H9 (cell line): ENCODE measurements around the gene DLG2. TPM values are rescaled to one million over a fixed set of nuclear protein-coding genes. Genes with fewer than 3 reads are reported as not detected.

Source experiments
- DNase-seq: peaks from one replicate; pipeline ENCODE4 v3.0.0-alpha.2; 2017
- H2AFZ ChIP-seq: one replicate; pipeline ENCODE4 v1.6.1; 2013; ENCODE audit warnings: mild to moderate bottlenecking, low read length, control low read depth, moderate library complexity
- H2AK5ac ChIP-seq: 2 replicates; pipeline ENCODE4 v1.6.1; 2013; ENCODE audit warnings: low read length, control low read depth, mixed read lengths; ENCODE audit not compliant: insufficient read length
- H2BK120ac ChIP-seq: one replicate; pipeline ENCODE4 v1.6.1; 2013; ENCODE audit warnings: low read depth, mild to moderate bottlenecking, low read length, control low read depth, inconsistent platforms; ENCODE audit not compliant: poor library complexity, severe bottlenecking
- H2BK12ac ChIP-seq: 2 replicates; pipeline ENCODE4 v1.6.1; 2013; ENCODE audit warnings: low read length, control low read depth, mixed read lengths, low read depth; ENCODE audit not compliant: insufficient read length
- H2BK15ac ChIP-seq: 2 replicates; pipeline ENCODE4 v1.6.1; 2013; ENCODE audit warnings: low read depth, low read length, control low read depth
- H2BK20ac ChIP-seq: one replicate; pipeline ENCODE4 v1.6.1; 2013; ENCODE audit warnings: low read depth, mild to moderate bottlenecking, low read length, control low read depth, inconsistent platforms; ENCODE audit not compliant: poor library complexity, severe bottlenecking
- H2BK5ac ChIP-seq: 2 replicates; pipeline ENCODE4 v1.6.1; 2013; ENCODE audit warnings: low read length, control low read depth, mixed read lengths; ENCODE audit not compliant: insufficient read length
- H3K14ac ChIP-seq: 2 replicates; pipeline ENCODE4 v1.6.1; 2013; ENCODE audit warnings: low read length, control low read depth; ENCODE audit not compliant: insufficient read depth
- H3K18ac ChIP-seq: 2 replicates; pipeline ENCODE4 v1.6.1; 2013; ENCODE audit warnings: low read depth, mild to moderate bottlenecking, mixed read lengths, low read length, control low read depth; ENCODE audit not compliant: insufficient read length
- H3K23ac ChIP-seq: 2 replicates; pipeline ENCODE4 v1.6.1; 2013; ENCODE audit warnings: low read length, control low read depth, mixed read lengths, low read depth; ENCODE audit not compliant: insufficient read length
- H3K23me2 ChIP-seq: 2 replicates; pipeline ENCODE4 v1.6.1; 2013; ENCODE audit warnings: low read depth, mild to moderate bottlenecking, mixed read lengths, low read length, control low read depth; ENCODE audit not compliant: insufficient read length, poor library complexity, severe bottlenecking
- H3K27ac ChIP-seq: 2 replicates; pipeline ENCODE4 v1.5.1; 2013; ENCODE audit warnings: low read length, control low read depth, mixed read lengths, low read depth; ENCODE audit not compliant: insufficient read length
- H3K27me3 ChIP-seq: 2 replicates; pipeline ENCODE4 v1.6.1; 2013; ENCODE audit warnings: low read length, control low read depth, inconsistent platforms; ENCODE audit not compliant: insufficient read depth
- H3K4ac ChIP-seq: 2 replicates; pipeline ENCODE4 v1.6.1; 2013; ENCODE audit warnings: low read depth, mild to moderate bottlenecking, control low read depth, inconsistent platforms, low read length, moderate library complexity
- H3K4me1 ChIP-seq: 2 replicates; pipeline ENCODE4 v1.6.1; 2013; ENCODE audit warnings: low read length, control low read depth, inconsistent platforms; ENCODE audit not compliant: insufficient read depth
- H3K4me2 ChIP-seq: 2 replicates; pipeline ENCODE4 v1.6.1; 2013; ENCODE audit warnings: low read length, control low read depth, mixed read lengths; ENCODE audit not compliant: insufficient read length, insufficient read depth
- H3K56ac ChIP-seq: 2 replicates; pipeline ENCODE4 v1.6.1; 2013; ENCODE audit warnings: low read depth, mild to moderate bottlenecking, mixed read lengths, low read length, control low read depth; ENCODE audit not compliant: insufficient read length
- H3K79me1 ChIP-seq: 2 replicates; pipeline ENCODE4 v1.6.1; 2013; ENCODE audit warnings: low read depth, mild to moderate bottlenecking, moderate library complexity, low read length, control low read depth, inconsistent platforms; ENCODE audit not compliant: insufficient read depth, poor library complexity, severe bottlenecking
- H3K79me2 ChIP-seq: 2 replicates; pipeline ENCODE4 v1.6.1; 2013; ENCODE audit warnings: low read length, control low read depth, inconsistent platforms; ENCODE audit not compliant: insufficient read depth
- H3K9ac ChIP-seq: 2 replicates; pipeline ENCODE4 v1.6.1; 2013; ENCODE audit warnings: low read length, control low read depth, mixed read lengths; ENCODE audit not compliant: insufficient read length; ENCODE audit errors: extremely low read depth
- H3K9me3 ChIP-seq: one replicate; pipeline ENCODE4 v1.6.1; 2013; ENCODE audit warnings: low read depth, low read length, inconsistent platforms; ENCODE audit not compliant: control insufficient read depth
- H3T11ph ChIP-seq: one replicate; pipeline ENCODE4 v1.6.1; 2013; ENCODE audit warnings: mild to moderate bottlenecking, low read length, control low read depth, inconsistent platforms
- H4K20me1 ChIP-seq: one replicate; pipeline ENCODE4 v1.6.1; 2013; ENCODE audit not compliant: control insufficient read depth, insufficient read length, insufficient read depth
- H4K5ac ChIP-seq: 2 replicates; pipeline ENCODE4 v1.6.1; 2013; ENCODE audit warnings: low read depth, mild to moderate bottlenecking, mixed read lengths, low read length, control low read depth; ENCODE audit not compliant: insufficient read length
- H4K8ac ChIP-seq: replicated peaks from 2 replicates; pipeline ENCODE4 v1.6.1; 2013; ENCODE audit warnings: low read length, control low read depth, mixed read lengths, low read depth; ENCODE audit not compliant: insufficient read length
- H4K91ac ChIP-seq: 2 replicates; pipeline ENCODE4 v1.6.1; 2013; ENCODE audit warnings: low read depth, mild to moderate bottlenecking, moderate library complexity, mixed read lengths, low read length, control low read depth; ENCODE audit not compliant: insufficient read length
- H3K27ac Mint-ChIP-seq, 3 experiments: 2 replicates in 2 of 3; 3 replicates in 1 of 3; pipeline ENCODE4 v1.8.0; 2020 to 2021; ENCODE audit warnings: mixed read lengths in 3 of 3, mild to moderate bottlenecking in 1 of 3, moderate library complexity in 1 of 3
- H3K27me3 Mint-ChIP-seq: 2 replicates; pipeline ENCODE4 v1.8.0; 2021; ENCODE audit warnings: low read depth, mild to moderate bottlenecking, moderate library complexity, mixed read lengths
- H3K36me3 Mint-ChIP-seq, 3 experiments: 2 replicates in 2 of 3; 3 replicates in 1 of 3; pipeline ENCODE4 v1.8.0; 2020 to 2021; ENCODE audit warnings: low read depth in 3 of 3, mixed read lengths in 3 of 3; ENCODE audit not compliant: insufficient read depth in 1 of 3
- H3K4me1 Mint-ChIP-seq, 2 experiments: 2 replicates each; pipeline ENCODE4 v1.8.0; 2020; ENCODE audit warnings: mixed read lengths in 2 of 2
- H3K4me3 Mint-ChIP-seq, 2 experiments: 2 replicates in 1 of 2; 3 replicates in 1 of 2; pipeline ENCODE4 v1.8.0; 2020 to 2021; ENCODE audit warnings: mild to moderate bottlenecking in 2 of 2, mixed read lengths in 2 of 2, moderate library complexity in 1 of 2
- H3K9me3 Mint-ChIP-seq, 2 experiments: 2 replicates in 1 of 2; 3 replicates in 1 of 2; pipeline ENCODE4 v1.8.0; 2020; ENCODE audit warnings: mild to moderate bottlenecking in 2 of 2, mixed read lengths in 2 of 2, moderate library complexity in 1 of 2
- WGBS: extraction: QIAGEN DNeasy Blood & Tissue Kit; methylation state at CpG from one replicate; pipeline ENCODE4 v1.1.7; 2013; ENCODE audit warnings: missing lambda C conversion rate, low lambda C conversion rate, mixed read lengths; ENCODE audit not compliant: insufficient read length; ENCODE audit errors: extremely low coverage; 5-methylcytosine and 5-hydroxymethylcytosine counted together
- total RNA-seq: library from RNA; stranded (reverse); gene quantifications from 2 replicates; pipeline ENCODE4 v1.2.1, GENCODE V29; 2021
- TF ChIP-seq, protein P1 (sequence below): fragments of 200-600 bp; sonication (generic); conservative IDR thresholded peaks from 3 replicates; pipeline ENCODE4 v1.8.0; 2021; ENCODE audit warnings: antibody characterized with exemption, mild to moderate bottlenecking

Gene DLG2
- total RNA-seq, 1 experiment from 2014 or later = 8.0 TPM

DNA sequence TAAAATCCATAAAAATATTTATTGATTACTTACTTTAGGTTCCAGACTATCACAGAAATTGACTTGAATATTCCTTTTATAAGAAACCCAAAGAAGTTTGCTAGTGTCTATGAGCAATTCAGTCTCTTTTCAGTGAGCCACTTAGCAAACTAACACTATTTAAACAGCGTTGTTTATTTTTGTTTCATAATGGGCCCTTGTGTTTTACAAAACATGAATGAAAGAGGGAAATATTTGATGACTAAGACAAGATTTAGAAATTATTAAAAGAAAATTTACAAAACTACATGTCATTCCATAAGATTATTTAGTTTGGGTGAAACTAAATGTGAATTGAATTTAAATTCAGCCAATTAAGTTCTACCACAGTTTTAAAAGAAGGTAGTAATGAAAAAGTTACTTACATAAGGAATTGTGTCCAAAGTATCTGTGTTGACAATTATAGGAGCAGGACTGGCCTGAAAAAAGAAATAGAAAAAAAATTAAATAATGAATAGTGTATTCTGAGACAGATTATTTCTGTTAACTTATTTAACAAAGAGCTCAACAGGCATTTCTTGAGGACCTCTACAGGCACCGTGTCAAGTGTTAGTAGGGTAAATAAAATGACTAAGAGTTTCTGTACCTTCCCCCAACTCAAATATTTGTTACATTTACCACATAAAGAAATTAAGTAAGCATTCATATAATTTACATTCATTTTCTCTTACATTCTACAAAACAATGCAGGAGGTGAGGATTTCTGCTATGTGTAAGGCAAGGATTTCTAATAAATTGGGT, 1376.1 kb downstream of the DLG2 start:
- no peak overlapping the region for H2BK20ac ChIP-seq
- H3K56ac ChIP-seq = no peak overlapping the region
- H3K4ac ChIP-seq = no peak overlapping the region
- H3K14ac ChIP-seq = no peak overlapping the region
- H3K36me3 Mint-ChIP-seq = no peaks in the 10 kb centered on the region
- H3T11ph ChIP-seq = no peak overlapping the region
- H3K27me3 ChIP-seq = no peaks in the 10 kb centered on the region
- H3K4me1 Mint-ChIP-seq = no peaks in the 10 kb centered on the region
- H3K4me1 ChIP-seq = no peaks in the 10 kb centered on the region
- no peak overlapping the region for H3K4me3 Mint-ChIP-seq
- H2BK5ac ChIP-seq = no peak overlapping the region
- no peaks in the 10 kb centered on the region for H3K79me1 ChIP-seq
- no peak overlapping the region for H2BK120ac ChIP-seq
- no peak overlapping the region for H3K4me2 ChIP-seq
- TF ChIP-seq, protein P1, sequence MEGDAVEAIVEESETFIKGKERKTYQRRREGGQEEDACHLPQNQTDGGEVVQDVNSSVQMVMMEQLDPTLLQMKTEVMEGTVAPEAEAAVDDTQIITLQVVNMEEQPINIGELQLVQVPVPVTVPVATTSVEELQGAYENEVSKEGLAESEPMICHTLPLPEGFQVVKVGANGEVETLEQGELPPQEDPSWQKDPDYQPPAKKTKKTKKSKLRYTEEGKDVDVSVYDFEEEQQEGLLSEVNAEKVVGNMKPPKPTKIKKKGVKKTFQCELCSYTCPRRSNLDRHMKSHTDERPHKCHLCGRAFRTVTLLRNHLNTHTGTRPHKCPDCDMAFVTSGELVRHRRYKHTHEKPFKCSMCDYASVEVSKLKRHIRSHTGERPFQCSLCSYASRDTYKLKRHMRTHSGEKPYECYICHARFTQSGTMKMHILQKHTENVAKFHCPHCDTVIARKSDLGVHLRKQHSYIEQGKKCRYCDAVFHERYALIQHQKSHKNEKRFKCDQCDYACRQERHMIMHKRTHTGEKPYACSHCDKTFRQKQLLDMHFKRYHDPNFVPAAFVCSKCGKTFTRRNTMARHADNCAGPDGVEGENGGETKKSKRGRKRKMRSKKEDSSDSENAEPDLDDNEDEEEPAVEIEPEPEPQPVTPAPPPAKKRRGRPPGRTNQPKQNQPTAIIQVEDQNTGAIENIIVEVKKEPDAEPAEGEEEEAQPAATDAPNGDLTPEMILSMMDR = no peak
- no peak overlapping the region for H3K27ac Mint-ChIP-seq
- H3K9ac ChIP-seq = no peak overlapping the region
- no CpG with 5 or more reads among the region's 2 CpGs for WGBS
- H3K79me2 ChIP-seq = no peaks in the 10 kb centered on the region
- no peaks in the 10 kb centered on the region for H3K9me3 Mint-ChIP-seq
- no peak overlapping the region for H3K27ac ChIP-seq
- no peak for DNase-seq
- no peaks in the 10 kb centered on the region for H3K23me2 ChIP-seq
- no peaks in the 10 kb centered on the region for H3K9me3 ChIP-seq
- no peak overlapping the region for H3K18ac ChIP-seq
- H2BK15ac ChIP-seq = no peak overlapping the region
- no peak overlapping the region for H3K23ac ChIP-seq
- no peak overlapping the region for H2AK5ac ChIP-seq
- no peak overlapping the region for H4K91ac ChIP-seq
- H4K8ac ChIP-seq = no peak overlapping the region
- H3K27me3 Mint-ChIP-seq = no peaks in the 10 kb centered on the region
- no peak overlapping the region for H4K5ac ChIP-seq
- H2BK12ac ChIP-seq = no peak overlapping the region
- H2AFZ ChIP-seq = no peak overlapping the region
- no peaks in the 10 kb centered on the region for H4K20me1 ChIP-seq
